Measurements from ENCODE around the gene OR6B1.

GRCh38 chr7:143987513-143987912 lies 12.6 kb upstream of the OR6B1 start:
- TF ChIP-seq, protein P1, sequence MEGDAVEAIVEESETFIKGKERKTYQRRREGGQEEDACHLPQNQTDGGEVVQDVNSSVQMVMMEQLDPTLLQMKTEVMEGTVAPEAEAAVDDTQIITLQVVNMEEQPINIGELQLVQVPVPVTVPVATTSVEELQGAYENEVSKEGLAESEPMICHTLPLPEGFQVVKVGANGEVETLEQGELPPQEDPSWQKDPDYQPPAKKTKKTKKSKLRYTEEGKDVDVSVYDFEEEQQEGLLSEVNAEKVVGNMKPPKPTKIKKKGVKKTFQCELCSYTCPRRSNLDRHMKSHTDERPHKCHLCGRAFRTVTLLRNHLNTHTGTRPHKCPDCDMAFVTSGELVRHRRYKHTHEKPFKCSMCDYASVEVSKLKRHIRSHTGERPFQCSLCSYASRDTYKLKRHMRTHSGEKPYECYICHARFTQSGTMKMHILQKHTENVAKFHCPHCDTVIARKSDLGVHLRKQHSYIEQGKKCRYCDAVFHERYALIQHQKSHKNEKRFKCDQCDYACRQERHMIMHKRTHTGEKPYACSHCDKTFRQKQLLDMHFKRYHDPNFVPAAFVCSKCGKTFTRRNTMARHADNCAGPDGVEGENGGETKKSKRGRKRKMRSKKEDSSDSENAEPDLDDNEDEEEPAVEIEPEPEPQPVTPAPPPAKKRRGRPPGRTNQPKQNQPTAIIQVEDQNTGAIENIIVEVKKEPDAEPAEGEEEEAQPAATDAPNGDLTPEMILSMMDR (IDR thresholded peaks at IDR 0.05): no peak
- no peak for TF ChIP-seq POLR2A (IDR thresholded peaks at IDR 0.05)

Measured in Peyer's patch (tissue), 4 donors.